HCT116 (cell line): ENCODE measurements around the gene TRIM14. TPM values are rescaled to one million over a fixed set of nuclear protein-coding genes. Genes with fewer than 3 reads are reported as not detected.

Experiments used
- ATAC-seq: fragments of 200-7000 bp; cut with Tn5 transposase; 2 replicates; pipeline ENCODE4 v1.9.1; 2020; ENCODE audit warnings: mild to moderate bottlenecking, moderate library complexity
- BruUV-seq: library from RNA; stranded (reverse); fragments of 400-500 nt; replicated peaks from 2 replicates; lab custom pipeline; 2021; lab: Mats Ljungman, UMichigan
- CTCF ChIA-PET: fragments of 300-600 bp; sonication (Branson Sonifier 250); formaldehyde crosslinking; loops from one replicate; lab custom pipeline; 2021; ENCODE audit warnings: antibody characterized with exemption; lab: Charles Lee
- POLR2A ChIA-PET: fragments of 300-600, 350-600 bp; sonication (Branson Sonifier 250); formaldehyde crosslinking; loops from one replicate; lab custom pipeline; 2021; ENCODE audit warnings: antibody characterized with exemption; lab: Charles Lee
- RAD21 ChIA-PET, 2 experiments: fragments of 300-600 bp; sonication (Branson Sonifier 250); formaldehyde crosslinking; loops; one replicate each; lab custom pipeline; 2023; ENCODE audit warnings: low total read pairs in 2 of 2; ENCODE audit not compliant: uncharacterized antibody in 2 of 2, unreplicated experiment in 2 of 2, low non-redundant PET in 1 of 2; lab: Charles Lee
- DNase-seq: peaks from one replicate; pipeline ENCODE4 v3.0.0-alpha.2; 2010; ENCODE audit warnings: low read depth, low spot score
- H2AFZ ChIP-seq: fragments of 200-600 bp; shearing (Covaris generic), sonication (generic); 2 replicates; pipeline ENCODE4 v1.6.1; 2017; ENCODE audit warnings: low read depth, mixed run types, mixed read lengths, antibody characterized with exemption, low read length; ENCODE audit not compliant: poor library complexity, severe bottlenecking
- H3K27ac ChIP-seq: 2 replicates; pipeline ENCODE4 v1.5.1; 2012; ENCODE audit warnings: low read depth, low read length
- H3K27me3 ChIP-seq: fragments of 200-600 bp; sonication (generic); 2 replicates; pipeline ENCODE4 v1.6.1; 2016; ENCODE audit warnings: mixed run types, low read length, mixed read lengths; ENCODE audit not compliant: insufficient read depth
- H3K36me3 ChIP-seq, 2 experiments: fragments of 200-500 bp in 1 of 2; fragments of 200-600 bp in 1 of 2; sonication (Bioruptor generic) in 1 of 2; sonication (generic) in 1 of 2; 2 replicates each; pipeline versions ENCODE4 v1.5.1 to v1.6.1; 2014 to 2016; ENCODE audit warnings: low read length in 2 of 2, inconsistent platforms in 1 of 2, mixed read lengths in 1 of 2, mixed run types in 1 of 2; ENCODE audit not compliant: insufficient read depth in 2 of 2, control insufficient read depth in 1 of 2
- H3K4me1 ChIP-seq, 2 experiments: fragments of 200-600 bp in 1 of 2; sonication (generic) in 1 of 2; 2 replicates each; pipeline versions ENCODE4 v1.5.1 to v1.6.1; 2012 to 2017; ENCODE audit warnings: low read length in 2 of 2, inconsistent platforms in 1 of 2, mild to moderate bottlenecking in 1 of 2, mixed read lengths in 1 of 2, mixed run types in 1 of 2, moderate library complexity in 1 of 2; ENCODE audit not compliant: insufficient read depth in 2 of 2, control insufficient read depth in 1 of 2
- H3K4me2 ChIP-seq: fragments of 200-600 bp; sonication (generic); 2 replicates; pipeline ENCODE4 v1.6.1; 2017; ENCODE audit warnings: mixed run types, low read length, mixed read lengths
- H3K4me3 ChIP-seq, 2 experiments: fragments of 200-600 bp in 1 of 2; sonication (generic) in 1 of 2; replicated peaks in 1 of 2; 2 replicates each; pipeline ENCODE4 v1.5.1; 2011 to 2016; ENCODE audit warnings: low read length in 2 of 2, control low read depth in 1 of 2, low read depth in 1 of 2, mild to moderate bottlenecking in 1 of 2, mixed read lengths in 1 of 2, mixed run types in 1 of 2
- H3K79me2 ChIP-seq: fragments of 200-600 bp; sonication (generic); 2 replicates; pipeline ENCODE4 v1.6.1; 2017; ENCODE audit warnings: mild to moderate bottlenecking, mixed run types, low read length, moderate library complexity, mixed read lengths; ENCODE audit not compliant: insufficient read depth
- H3K9ac ChIP-seq: fragments of 200-600 bp; sonication (generic); 2 replicates; pipeline ENCODE4 v1.6.1; 2016; ENCODE audit warnings: low read length, mixed read lengths
- H3K9me2 ChIP-seq: fragments of 200-600 bp; sonication (generic), shearing (Covaris generic); 2 replicates; pipeline ENCODE4 v1.6.1; 2017; ENCODE audit warnings: mixed run types, mild to moderate bottlenecking, moderate library complexity; ENCODE audit not compliant: insufficient read depth
- H3K9me3 ChIP-seq, 2 experiments: fragments of 200-500 bp in 1 of 2; fragments of 200-600 bp in 1 of 2; sonication (Bioruptor generic) in 1 of 2; sonication (generic) in 1 of 2; 2 replicates each; pipeline ENCODE4 v1.6.1; 2014 to 2017; ENCODE audit warnings: low read length in 2 of 2, mixed read lengths in 2 of 2, inconsistent platforms in 1 of 2, low read depth in 1 of 2, mild to moderate bottlenecking in 1 of 2, mixed run types in 1 of 2, moderate library complexity in 1 of 2; ENCODE audit not compliant: control insufficient read depth in 1 of 2, insufficient read depth in 1 of 2
- H4K20me1 ChIP-seq: fragments of 200-600 bp; sonication (generic), shearing (Covaris generic); 2 replicates; pipeline ENCODE4 v1.6.1; 2017; ENCODE audit warnings: mixed run types, mild to moderate bottlenecking, moderate library complexity; ENCODE audit not compliant: insufficient read depth
- CBX3 ChIP-seq: IDR thresholded peaks from 2 replicates; pipeline ENCODE4 v1.6.1; 2012; ENCODE audit warnings: low read depth
- CEBPB ChIP-seq: IDR thresholded peaks from 2 replicates; pipeline ENCODE4 v1.6.1; 2012; ENCODE audit warnings: low read depth
- ELF1 ChIP-seq: IDR thresholded peaks from 2 replicates; pipeline ENCODE4 v1.6.1; 2012; ENCODE audit warnings: low read depth, borderline replicate concordance
- EZH2phosphoT487 ChIP-seq: fragments of 200-600 bp; IDR thresholded peaks from 2 replicates; pipeline ENCODE4 v1.6.1; 2018; ENCODE audit warnings: antibody characterized with exemption, borderline replicate concordance
- FOSL1 ChIP-seq: IDR thresholded peaks from 2 replicates; pipeline ENCODE4 v1.6.1; 2012; ENCODE audit warnings: low read depth
- POLR2A ChIP-seq: IDR thresholded peaks from 2 replicates; pipeline ENCODE4 v1.7.0; 2011; ENCODE audit warnings: borderline replicate concordance; ENCODE audit not compliant: insufficient read depth, insufficient read length; ENCODE audit errors: extremely low read depth
- RAD21 ChIP-seq: IDR thresholded peaks from 2 replicates; pipeline ENCODE4 v1.6.1; 2012; ENCODE audit warnings: low read depth, mild to moderate bottlenecking
- SRF ChIP-seq: IDR thresholded peaks from 2 replicates; pipeline ENCODE4 v1.6.1; 2012; ENCODE audit warnings: low read depth
- TCF7L2 ChIP-seq: IDR thresholded peaks from 2 replicates; pipeline ENCODE4 v1.7.0; 2011; ENCODE audit warnings: borderline replicate concordance, inconsistent platforms; ENCODE audit not compliant: insufficient read depth, insufficient read length; ENCODE audit errors: extremely low read depth
- YY1 ChIP-seq: IDR thresholded peaks from 2 replicates; pipeline ENCODE4 v1.6.1; 2011; ENCODE audit warnings: low read length, low read depth, moderate library complexity, mild to moderate bottlenecking; ENCODE audit not compliant: insufficient replicate concordance; ENCODE audit errors: extremely low read depth
- intact Hi-C: fragments of 100-400 bp; cut with micrococcal nuclease; formaldehyde crosslinking; loops from 2 replicates; pipeline ENCODE4 v1.10.0; 2022
- total RNA-seq: library from RNA; stranded (reverse); gene quantifications from one replicate; pipeline ENCODE4 v1.2.1, GENCODE V29; 2021; ENCODE audit not compliant: unreplicated experiment
- TF ChIP-seq, protein P1 (sequence below), 3 experiments: fragments of 200-600 bp in 1 of 3; sonication (generic) in 1 of 3; IDR thresholded peaks in 2 of 3; conservative IDR thresholded peaks in 1 of 3; 2 replicates each; pipeline ENCODE4 v1.5.1; 2012 to 2017; ENCODE audit warnings: low read depth in 2 of 3, low read length in 2 of 3, antibody characterized with exemption in 1 of 3, borderline replicate concordance in 1 of 3, control low read depth in 1 of 3, mild to moderate bottlenecking in 1 of 3, mixed read lengths in 1 of 3, mixed run types in 1 of 3, moderate library complexity in 1 of 3; ENCODE audit not compliant: insufficient read depth in 1 of 3
- TF ChIP-seq, protein P2 (sequence below): IDR thresholded peaks from 2 replicates; pipeline ENCODE4 v1.6.1; 2011; ENCODE audit warnings: mild to moderate bottlenecking, low read length, moderate library complexity; ENCODE audit not compliant: insufficient replicate concordance; ENCODE audit errors: extremely low read depth

Gene TRIM14
- total RNA-seq, 1 experiment from 2014 or later, result 24.4 TPM

DNA sequence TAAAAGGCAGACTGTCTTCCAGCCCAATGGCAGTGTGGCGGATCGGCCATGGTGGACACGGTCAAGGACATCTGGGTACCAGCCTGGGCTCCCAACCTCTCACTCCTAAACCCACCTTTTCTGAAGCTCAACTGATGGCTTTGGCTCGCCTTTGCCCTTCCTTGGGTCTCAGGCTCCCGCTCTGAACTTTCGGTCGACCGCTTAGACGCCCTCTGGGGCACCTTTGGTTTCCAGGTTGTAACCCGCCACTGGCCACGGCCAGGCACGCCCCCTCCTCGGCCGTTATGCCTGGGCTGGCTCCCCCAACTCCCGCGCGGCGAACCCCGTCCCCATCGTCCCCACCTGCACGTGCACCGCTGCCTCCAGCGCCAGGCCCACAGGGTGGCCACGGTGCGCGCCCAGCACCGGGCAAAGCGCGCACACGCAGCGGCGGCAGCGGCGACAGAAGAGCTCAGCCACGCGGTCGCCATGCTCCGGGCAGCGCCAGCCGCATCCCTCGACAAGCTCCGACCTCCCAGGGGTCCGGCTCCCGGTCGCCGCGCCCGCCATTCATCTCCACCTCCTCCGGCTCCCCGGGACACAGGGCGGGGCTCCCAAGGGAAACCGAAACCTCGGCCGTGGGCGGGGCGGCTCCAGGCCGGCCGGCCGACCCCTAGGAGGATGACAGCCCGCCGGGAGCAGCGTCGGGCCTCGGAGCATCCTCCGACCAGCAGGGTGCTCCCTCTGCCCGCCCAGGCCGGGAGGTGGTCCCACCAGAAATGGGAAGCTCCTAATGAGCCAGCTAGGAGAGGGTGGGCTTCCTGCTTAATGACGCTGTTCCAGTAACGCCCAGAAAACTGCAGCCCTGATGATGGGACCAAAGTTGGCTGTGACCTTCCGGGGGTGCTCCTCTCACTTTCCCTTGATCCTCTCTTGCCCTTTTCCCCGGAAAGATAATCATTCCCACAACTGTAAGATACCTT lies at the start of gene TRIM14 (continued):
- TF ChIP-seq, protein P1, sequence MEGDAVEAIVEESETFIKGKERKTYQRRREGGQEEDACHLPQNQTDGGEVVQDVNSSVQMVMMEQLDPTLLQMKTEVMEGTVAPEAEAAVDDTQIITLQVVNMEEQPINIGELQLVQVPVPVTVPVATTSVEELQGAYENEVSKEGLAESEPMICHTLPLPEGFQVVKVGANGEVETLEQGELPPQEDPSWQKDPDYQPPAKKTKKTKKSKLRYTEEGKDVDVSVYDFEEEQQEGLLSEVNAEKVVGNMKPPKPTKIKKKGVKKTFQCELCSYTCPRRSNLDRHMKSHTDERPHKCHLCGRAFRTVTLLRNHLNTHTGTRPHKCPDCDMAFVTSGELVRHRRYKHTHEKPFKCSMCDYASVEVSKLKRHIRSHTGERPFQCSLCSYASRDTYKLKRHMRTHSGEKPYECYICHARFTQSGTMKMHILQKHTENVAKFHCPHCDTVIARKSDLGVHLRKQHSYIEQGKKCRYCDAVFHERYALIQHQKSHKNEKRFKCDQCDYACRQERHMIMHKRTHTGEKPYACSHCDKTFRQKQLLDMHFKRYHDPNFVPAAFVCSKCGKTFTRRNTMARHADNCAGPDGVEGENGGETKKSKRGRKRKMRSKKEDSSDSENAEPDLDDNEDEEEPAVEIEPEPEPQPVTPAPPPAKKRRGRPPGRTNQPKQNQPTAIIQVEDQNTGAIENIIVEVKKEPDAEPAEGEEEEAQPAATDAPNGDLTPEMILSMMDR (IDR thresholded peaks at IDR 0.05 in 2 of 3, conservative IDR thresholded peaks at IDR 0.05 in 1 of 3; ENCODE audit: borderline replicate concordance in 1 of 3, insufficient read depth in 1 of 3, low read depth in 2 of 3, low read length in 2 of 3), result peak in 2 of 3 experiments; percentile 11 to 24; a peak in 2 of 6 replicates
- TF ChIP-seq, protein P2, sequence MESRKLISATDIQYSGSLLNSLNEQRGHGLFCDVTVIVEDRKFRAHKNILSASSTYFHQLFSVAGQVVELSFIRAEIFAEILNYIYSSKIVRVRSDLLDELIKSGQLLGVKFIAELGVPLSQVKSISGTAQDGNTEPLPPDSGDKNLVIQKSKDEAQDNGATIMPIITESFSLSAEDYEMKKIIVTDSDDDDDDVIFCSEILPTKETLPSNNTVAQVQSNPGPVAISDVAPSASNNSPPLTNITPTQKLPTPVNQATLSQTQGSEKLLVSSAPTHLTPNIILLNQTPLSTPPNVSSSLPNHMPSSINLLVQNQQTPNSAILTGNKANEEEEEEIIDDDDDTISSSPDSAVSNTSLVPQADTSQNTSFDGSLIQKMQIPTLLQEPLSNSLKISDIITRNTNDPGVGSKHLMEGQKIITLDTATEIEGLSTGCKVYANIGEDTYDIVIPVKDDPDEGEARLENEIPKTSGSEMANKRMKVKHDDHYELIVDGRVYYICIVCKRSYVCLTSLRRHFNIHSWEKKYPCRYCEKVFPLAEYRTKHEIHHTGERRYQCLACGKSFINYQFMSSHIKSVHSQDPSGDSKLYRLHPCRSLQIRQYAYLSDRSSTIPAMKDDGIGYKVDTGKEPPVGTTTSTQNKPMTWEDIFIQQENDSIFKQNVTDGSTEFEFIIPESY, result no peak
- no peak for TF ChIP-seq FOSL1

DNA sequence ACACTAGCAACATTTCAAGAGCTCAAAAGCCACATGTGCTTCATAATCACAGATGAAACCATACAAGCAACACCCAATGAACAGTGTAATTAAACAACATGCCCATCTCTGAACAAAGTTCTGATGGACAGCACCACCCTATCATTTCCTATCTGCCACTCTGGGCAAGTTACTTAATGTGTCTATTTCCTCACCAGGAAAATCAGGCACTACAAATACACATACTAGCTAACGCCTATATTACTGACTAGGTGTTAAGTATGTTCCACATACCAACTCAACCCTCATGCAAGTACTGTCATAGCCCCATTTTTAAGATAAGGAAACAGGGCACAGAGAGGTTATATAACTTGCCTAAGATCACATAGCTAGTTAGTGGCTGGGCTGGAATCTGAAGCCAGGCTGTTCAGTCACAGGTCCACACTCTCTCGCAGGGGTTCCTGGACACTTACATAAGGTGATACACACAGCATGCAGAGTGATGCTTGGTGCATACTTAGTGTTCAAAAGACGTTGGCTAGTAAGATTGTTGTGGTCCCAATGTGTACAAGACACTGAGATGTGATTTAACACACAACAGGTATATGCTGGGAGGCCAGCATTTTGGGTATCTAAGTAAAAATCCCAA lies 49.2 kb upstream of the TRIM14 start:
- Histone ChIP-seq H4K20me1 (no peaks in the 10 kb centered on the region), H3K9me2 (no peaks in the 10 kb centered on the region), H3K27me3 (no peaks in the 10 kb centered on the region), H3K27ac (no peak overlapping the region), H3K9ac (no peak overlapping the region), H3K4me2 (no peak overlapping the region), H3K4me3 (no peak overlapping the region), H2AFZ (no peak overlapping the region), H3K9me3 (no peaks in the 10 kb centered on the region), H3K4me1 (peaks cover 10 to 23% of the 10 kb centered on the region in 2 experiments), H3K36me3 (no peaks in the 10 kb centered on the region), H3K79me2 (no peaks in the 10 kb centered on the region)
- ATAC-seq (no peak), DNase-seq (no peak)
- POLR2A ChIA-PET, result no interaction called here
- RAD21 ChIA-PET, result no interaction called here
- no TSS peak for BruUV-seq
- intact Hi-C loops, result no loop called here
- CTCF ChIA-PET, result no interaction called here
- no peak for TF ChIP-seq CBX3
- TF ChIP-seq, protein P2, result no peak
- no peak for TF ChIP-seq POLR2A
- TF ChIP-seq TCF7L2, result no peak
- TF ChIP-seq YY1, result no peak
- no peak for TF ChIP-seq SRF
- no peak for TF ChIP-seq CEBPB
- no peak for TF ChIP-seq RAD21
- no peak for TF ChIP-seq ELF1
- TF ChIP-seq, protein P1 (IDR thresholded peaks at IDR 0.05 in 2 of 3, conservative IDR thresholded peaks at IDR 0.05 in 1 of 3; ENCODE audit: borderline replicate concordance in 1 of 3, insufficient read depth in 1 of 3, low read depth in 2 of 3, low read length in 2 of 3), result no peak
- TF ChIP-seq EZH2phosphoT487, result no peak
